HepG2 (cell line): Measurements from ENCODE around the gene VASN. TPM values are rescaled to one million over a fixed set of nuclear protein-coding genes. Genes with fewer than 3 reads are reported as not detected.
A peak's percentile ranks its signal among the peaks of the same experiment; 100 is the strongest.

Experiments used
- CENPX ChIP-seq: sonication (generic); formaldehyde crosslinking; IDR thresholded peaks from 2 replicates; pipeline ENCODE4 v1.9.0; 2021; ENCODE audit warnings: mild to moderate bottlenecking, missing genetic modification reagents, moderate library complexity
- ETV5 ChIP-seq: IDR thresholded peaks from 2 replicates; pipeline ENCODE4 v1.6.1; 2018; ENCODE audit warnings: missing biosample characterization, missing genetic modification reagents, inconsistent platforms, borderline replicate concordance
- HBP1 ChIP-seq: IDR thresholded peaks from 2 replicates; pipeline ENCODE4 v1.6.1; 2016; ENCODE audit warnings: low read depth, control low read depth
- HES4 ChIP-seq: sonication (generic); formaldehyde crosslinking; IDR thresholded peaks from 2 replicates; pipeline ENCODE4 v1.9.0; 2021; ENCODE audit warnings: mild to moderate bottlenecking, missing genetic modification reagents, borderline replicate concordance
- KLF6 ChIP-seq: IDR thresholded peaks from 2 replicates; pipeline ENCODE4 v1.8.0; 2016; ENCODE audit warnings: missing biosample characterization, missing genetic modification reagents
- NBN ChIP-seq: fragments of 450-650 bp; conservative IDR thresholded peaks from 2 replicates; pipeline ENCODE4 v1.6.1; 2017
- NCOR1 ChIP-seq: fragments of 200-600 bp; sonication (generic); IDR thresholded peaks from 2 replicates; pipeline ENCODE4 v1.7.0; 2017; ENCODE audit warnings: antibody characterized with exemption, low read length, borderline replicate concordance
- NFE2L1 ChIP-seq: sonication (generic); formaldehyde crosslinking; IDR thresholded peaks from 2 replicates; pipeline ENCODE4 v1.4.0; 2020; ENCODE audit warnings: missing genetic modification reagents, mild to moderate bottlenecking, borderline replicate concordance
- PCBP2 ChIP-seq: fragments of 200-400 bp; formaldehyde crosslinking; optimal IDR thresholded peaks from 2 replicates; pipeline ENCODE3; 2018; ENCODE audit warnings: low read length, low read depth; ENCODE audit not compliant: poor library complexity, severe bottlenecking
- SKI ChIP-seq: fragments of 450-650 bp; IDR thresholded peaks from one replicate; pipeline ENCODE4 v1.6.1; 2018; ENCODE audit warnings: mild to moderate bottlenecking; ENCODE audit not compliant: partially characterized antibody
- SMC3 ChIP-seq: IDR thresholded peaks from 2 replicates; pipeline ENCODE4 v1.6.1; 2011; ENCODE audit warnings: low read length, improper control_type of control experiment
- TFAP4 ChIP-seq: sonication (generic); IDR thresholded peaks from 2 replicates; pipeline ENCODE4 v1.6.1; 2016; ENCODE audit warnings: low read depth, borderline replicate concordance
- ZBTB21 ChIP-seq: sonication (generic); formaldehyde crosslinking; IDR thresholded peaks from 2 replicates; pipeline ENCODE4 v1.4.0; 2020; ENCODE audit warnings: missing genetic modification reagents
- ZBTB44 ChIP-seq: sonication (generic); formaldehyde crosslinking; IDR thresholded peaks from 2 replicates; pipeline ENCODE4 v1.4.0; 2020; ENCODE audit warnings: missing genetic modification reagents
- ZFP36L2 ChIP-seq: sonication (generic); formaldehyde crosslinking; IDR thresholded peaks from 2 replicates; pipeline ENCODE4 v1.4.0; 2020; ENCODE audit warnings: missing genetic modification reagents
- ZNF253 ChIP-seq: sonication (generic); formaldehyde crosslinking; IDR thresholded peaks from 2 replicates; pipeline ENCODE4 v1.8.0; 2022; ENCODE audit warnings: mild to moderate bottlenecking, missing genetic modification reagents, borderline replicate concordance
- ZNF441 ChIP-seq: sonication (generic); formaldehyde crosslinking; IDR thresholded peaks from 2 replicates; pipeline ENCODE4 v1.7.0; 2021; ENCODE audit warnings: missing genetic modification reagents, borderline replicate concordance
- polyA plus RNA-seq, 8 experiments: library from polyadenylated mRNA; depleted of rRNA in 3 of 8; stranded (reverse) in 7 of 8; unstranded in 1 of 8; fragments of >200 nt; fragmentation: Illumina TruSeq in 4 of 8; extraction: Trizol in 4 of 8; gene quantifications; 2 replicates each; pipeline versions ENCODE4 v1.2.1 to v1.2.3, GENCODE V29; 2011 to 2016; ENCODE audit warnings: low read depth in 4 of 8, missing spikeins in 1 of 8, mixed read lengths in 1 of 8; ENCODE audit not compliant: insufficient read depth in 1 of 8
- total RNA-seq, 5 experiments: library from RNA; depleted of rRNA; stranded (reverse); fragments of >200 nt; fragmentation: Illumina TruSeq; extraction: Trizol; gene quantifications; 2 replicates each; pipeline ENCODE4 v1.2.3, GENCODE V29; 2016; ENCODE audit warnings: low read depth in 1 of 5
- TF ChIP-seq, protein P1 (sequence below): sonication (generic); formaldehyde crosslinking; IDR thresholded peaks from 2 replicates; pipeline ENCODE4 v1.4.0; 2020; ENCODE audit warnings: mild to moderate bottlenecking, missing genetic modification reagents
- TF ChIP-seq, protein P2 (sequence below): sonication (generic); formaldehyde crosslinking; IDR thresholded peaks from 2 replicates; pipeline ENCODE4 v1.5.0; 2020; ENCODE audit warnings: missing genetic modification reagents, mild to moderate bottlenecking, borderline replicate concordance

VASN gene
- total and polyA plus RNA-seq, 2 of the 13 experiments (the other 11 are each of a cell fraction or from before 2014, with no cell fraction given) = 8.4 to 18.2 TPM

DNA sequence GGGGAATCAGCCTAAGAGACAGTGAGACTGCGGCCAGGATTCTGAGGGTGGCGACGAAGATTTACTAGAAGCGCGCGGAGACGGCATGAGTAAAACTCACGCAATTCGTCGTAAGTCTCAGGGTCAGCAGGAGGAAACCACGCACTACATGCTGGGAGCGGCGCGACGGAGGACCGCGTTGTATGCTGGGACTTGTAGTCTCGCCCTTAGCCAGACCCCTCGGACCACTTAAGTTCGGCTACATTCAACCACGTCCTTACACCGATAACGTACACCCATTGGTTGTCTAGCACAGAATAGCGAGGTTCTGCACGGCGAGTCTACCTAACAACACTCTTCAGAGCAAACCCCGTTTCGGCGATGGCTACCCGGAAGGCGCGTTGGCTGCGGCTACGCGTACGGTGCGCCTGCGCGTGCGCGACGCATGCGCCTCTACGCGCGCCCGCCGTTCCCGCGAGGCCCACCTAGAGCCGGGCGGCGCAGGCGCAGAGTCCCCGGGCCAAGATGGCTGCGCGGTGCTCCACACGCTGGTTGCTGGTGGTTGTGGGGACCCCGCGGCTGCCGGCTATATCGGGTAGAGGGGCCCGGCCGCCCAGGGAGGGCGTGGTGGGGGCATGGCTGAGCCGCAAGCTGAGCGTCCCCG is 53.9 kb downstream of the VASN start, which contains the start of gene DNAJA3 (continued):
- TF ChIP-seq TFAP4 = no peak
- no peak for TF ChIP-seq CENPX
- TF ChIP-seq ZFP36L2 (CRISPR knock-in tag) = no peak
- TF ChIP-seq NBN = no peak
- peak; percentile 7 for TF ChIP-seq ETV5
- TF ChIP-seq NCOR1 = no peak
- TF ChIP-seq, protein P1, sequence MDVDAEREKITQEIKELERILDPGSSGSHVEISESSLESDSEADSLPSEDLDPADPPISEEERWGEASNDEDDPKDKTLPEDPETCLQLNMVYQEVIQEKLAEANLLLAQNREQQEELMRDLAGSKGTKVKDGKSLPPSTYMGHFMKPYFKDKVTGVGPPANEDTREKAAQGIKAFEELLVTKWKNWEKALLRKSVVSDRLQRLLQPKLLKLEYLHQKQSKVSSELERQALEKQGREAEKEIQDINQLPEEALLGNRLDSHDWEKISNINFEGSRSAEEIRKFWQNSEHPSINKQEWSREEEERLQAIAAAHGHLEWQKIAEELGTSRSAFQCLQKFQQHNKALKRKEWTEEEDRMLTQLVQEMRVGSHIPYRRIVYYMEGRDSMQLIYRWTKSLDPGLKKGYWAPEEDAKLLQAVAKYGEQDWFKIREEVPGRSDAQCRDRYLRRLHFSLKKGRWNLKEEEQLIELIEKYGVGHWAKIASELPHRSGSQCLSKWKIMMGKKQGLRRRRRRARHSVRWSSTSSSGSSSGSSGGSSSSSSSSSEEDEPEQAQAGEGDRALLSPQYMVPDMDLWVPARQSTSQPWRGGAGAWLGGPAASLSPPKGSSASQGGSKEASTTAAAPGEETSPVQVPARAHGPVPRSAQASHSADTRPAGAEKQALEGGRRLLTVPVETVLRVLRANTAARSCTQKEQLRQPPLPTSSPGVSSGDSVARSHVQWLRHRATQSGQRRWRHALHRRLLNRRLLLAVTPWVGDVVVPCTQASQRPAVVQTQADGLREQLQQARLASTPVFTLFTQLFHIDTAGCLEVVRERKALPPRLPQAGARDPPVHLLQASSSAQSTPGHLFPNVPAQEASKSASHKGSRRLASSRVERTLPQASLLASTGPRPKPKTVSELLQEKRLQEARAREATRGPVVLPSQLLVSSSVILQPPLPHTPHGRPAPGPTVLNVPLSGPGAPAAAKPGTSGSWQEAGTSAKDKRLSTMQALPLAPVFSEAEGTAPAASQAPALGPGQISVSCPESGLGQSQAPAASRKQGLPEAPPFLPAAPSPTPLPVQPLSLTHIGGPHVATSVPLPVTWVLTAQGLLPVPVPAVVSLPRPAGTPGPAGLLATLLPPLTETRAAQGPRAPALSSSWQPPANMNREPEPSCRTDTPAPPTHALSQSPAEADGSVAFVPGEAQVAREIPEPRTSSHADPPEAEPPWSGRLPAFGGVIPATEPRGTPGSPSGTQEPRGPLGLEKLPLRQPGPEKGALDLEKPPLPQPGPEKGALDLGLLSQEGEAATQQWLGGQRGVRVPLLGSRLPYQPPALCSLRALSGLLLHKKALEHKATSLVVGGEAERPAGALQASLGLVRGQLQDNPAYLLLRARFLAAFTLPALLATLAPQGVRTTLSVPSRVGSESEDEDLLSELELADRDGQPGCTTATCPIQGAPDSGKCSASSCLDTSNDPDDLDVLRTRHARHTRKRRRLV (CRISPR knock-in tag) = peak; percentile 64; the same call in 1 of the 2 replicates
- no peak for TF ChIP-seq NFE2L1
- TF ChIP-seq ZNF253 (CRISPR knock-in tag) = no peak
- no peak; the same call in 1 of the 2 replicates for TF ChIP-seq HES4 (CRISPR knock-in tag)
- TF ChIP-seq SKI = peak; percentile 34
- TF ChIP-seq KLF6 (CRISPR knock-in tag) = peak; percentile 82; the same call in 1 of the 2 replicates
- no peak; the same call in 1 of the 2 replicates for TF ChIP-seq HBP1
- TF ChIP-seq ZBTB44 = no peak; the same call in 1 of the 2 replicates
- TF ChIP-seq PCBP2 = no peak
- TF ChIP-seq SMC3 = no peak
- no peak; the same call in 1 of the 2 replicates for TF ChIP-seq ZNF441 (CRISPR knock-in tag)
- TF ChIP-seq, protein P2, sequence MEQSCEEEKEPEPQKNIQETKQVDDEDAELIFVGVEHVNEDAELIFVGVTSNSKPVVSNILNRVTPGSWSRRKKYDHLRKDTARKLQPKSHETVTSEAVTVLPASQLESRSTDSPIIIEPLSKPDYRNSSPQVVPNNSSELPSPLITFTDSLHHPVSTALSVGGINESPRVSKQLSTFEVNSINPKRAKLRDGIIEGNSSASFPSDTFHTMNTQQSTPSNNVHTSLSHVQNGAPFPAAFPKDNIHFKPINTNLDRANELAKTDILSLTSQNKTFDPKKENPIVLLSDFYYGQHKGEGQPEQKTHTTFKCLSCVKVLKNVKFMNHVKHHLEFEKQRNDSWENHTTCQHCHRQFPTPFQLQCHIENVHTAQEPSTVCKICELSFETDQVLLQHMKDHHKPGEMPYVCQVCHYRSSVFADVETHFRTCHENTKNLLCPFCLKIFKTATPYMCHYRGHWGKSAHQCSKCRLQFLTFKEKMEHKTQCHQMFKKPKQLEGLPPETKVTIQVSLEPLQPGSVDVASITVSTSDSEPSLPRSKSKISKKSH = 0 out of 2 replicates have a peak, but pooled peaks have one; percentile 12
- no peak for TF ChIP-seq ZBTB21
